GM19023 (cell line): ENCODE results near the gene ATP11A.
"Not testable (repeated sequence)": the region's sequence is repeated elsewhere in the genome, so short reads cannot be mapped to it uniquely, and the experiment has no call there.

ENCODE experiments used
- ATAC-seq: cut with Tn5 transposase; IDR thresholded peaks from one replicate; pipeline ENCODE4 v1.9.1; 2021; ENCODE audit warnings: mild to moderate bottlenecking, moderate library complexity; ENCODE audit not compliant: unreplicated experiment

The ATP11A gene

DNA sequence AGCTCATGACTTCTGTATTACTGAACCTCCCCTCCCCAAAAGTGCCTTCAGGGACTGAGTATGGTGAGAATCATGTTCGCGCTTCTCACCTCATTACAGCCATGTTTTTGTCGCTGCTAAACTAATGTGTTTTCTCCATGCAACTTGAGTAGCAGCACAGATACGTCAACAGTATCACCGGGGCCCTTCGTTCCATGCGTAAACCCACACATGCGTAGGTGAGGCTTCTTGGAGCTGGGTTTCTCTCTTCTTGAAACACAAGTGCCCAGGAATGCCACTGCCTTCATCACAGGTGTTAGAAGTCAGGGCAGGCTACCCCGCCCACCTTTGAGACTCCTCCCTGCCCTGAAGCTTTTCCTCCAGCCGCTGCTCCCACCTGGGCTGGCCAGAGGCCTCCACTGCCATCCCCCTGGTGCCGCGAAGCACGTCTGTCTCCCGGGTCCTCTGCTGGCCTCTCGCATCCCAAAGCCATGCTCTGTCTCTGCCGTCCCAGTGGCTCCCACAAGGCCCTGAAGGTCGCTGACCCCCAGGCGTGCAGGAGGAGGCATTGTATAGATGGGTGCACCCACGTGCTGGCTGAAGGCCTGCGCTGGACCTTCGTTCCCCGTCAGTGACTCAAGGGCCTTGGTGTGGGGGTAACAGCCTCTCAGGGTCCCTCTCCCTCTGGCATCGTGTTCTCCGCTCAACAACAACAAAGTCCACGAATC is 143.9 kb downstream of the ATP11A start:
- no peak for ATAC-seq

DNA sequence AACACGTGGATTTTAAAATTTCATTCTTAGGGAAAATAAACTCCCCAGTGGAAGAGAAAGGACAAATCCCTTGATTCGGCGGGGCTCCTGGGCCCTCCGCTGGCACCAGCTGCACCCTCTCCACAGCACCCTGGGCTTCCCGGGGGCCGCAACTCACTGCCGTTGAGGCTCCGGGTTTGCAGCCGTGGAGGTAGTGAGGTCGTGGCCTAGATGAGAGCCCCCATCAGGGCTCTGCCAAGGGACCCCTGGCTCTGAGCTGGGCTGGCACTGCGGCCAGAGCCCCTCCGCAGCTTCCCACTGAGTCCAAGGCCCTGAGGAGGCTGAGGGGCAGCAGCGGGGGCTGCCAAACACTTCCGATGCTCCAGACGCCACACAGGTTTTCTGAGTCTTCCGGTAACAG is 145.5 kb downstream of the ATP11A start:
- ATAC-seq, result no peak

DNA sequence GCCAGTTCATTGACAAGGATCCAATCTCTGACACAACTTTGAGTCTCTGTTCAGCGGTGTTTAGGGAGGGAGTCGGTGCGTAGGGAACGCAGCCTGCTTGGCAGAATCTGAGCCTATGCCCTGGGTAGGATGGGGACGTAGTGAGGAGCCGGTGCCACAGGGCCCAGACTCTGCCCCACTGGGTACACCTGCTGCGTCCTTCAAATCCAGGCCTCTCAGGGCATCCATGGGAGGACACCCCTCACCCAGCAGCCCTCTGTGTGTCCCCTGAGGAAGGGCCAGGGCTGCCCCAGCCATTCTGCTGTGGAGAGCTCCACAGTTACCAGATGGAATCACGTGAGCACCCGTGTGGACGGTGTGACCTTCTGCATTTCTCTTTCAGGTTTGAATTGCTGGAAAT is 146.0 kb downstream of the ATP11A start:
- ATAC-seq, result no peak

DNA sequence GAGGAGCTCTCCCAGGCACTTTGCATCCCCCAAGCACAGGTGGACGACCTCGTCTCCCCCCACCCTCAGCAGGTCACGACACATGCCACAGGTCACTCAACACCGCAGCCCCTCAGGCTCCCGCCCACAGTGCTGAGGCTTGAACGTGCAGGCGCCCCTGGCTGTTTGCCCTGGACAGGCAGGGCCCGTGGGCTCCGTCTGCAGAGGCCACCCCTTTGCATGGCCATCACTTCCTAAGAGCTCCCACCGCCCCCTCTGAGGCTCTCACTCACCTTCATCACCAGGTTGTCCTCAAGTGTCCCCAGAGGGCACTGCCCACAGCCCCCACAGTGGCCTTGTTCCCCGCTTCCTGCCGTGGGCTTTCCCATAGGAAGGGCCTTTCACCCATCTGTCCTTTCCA is 147.1 kb downstream of the ATP11A start:
- ATAC-seq, result no peak

DNA sequence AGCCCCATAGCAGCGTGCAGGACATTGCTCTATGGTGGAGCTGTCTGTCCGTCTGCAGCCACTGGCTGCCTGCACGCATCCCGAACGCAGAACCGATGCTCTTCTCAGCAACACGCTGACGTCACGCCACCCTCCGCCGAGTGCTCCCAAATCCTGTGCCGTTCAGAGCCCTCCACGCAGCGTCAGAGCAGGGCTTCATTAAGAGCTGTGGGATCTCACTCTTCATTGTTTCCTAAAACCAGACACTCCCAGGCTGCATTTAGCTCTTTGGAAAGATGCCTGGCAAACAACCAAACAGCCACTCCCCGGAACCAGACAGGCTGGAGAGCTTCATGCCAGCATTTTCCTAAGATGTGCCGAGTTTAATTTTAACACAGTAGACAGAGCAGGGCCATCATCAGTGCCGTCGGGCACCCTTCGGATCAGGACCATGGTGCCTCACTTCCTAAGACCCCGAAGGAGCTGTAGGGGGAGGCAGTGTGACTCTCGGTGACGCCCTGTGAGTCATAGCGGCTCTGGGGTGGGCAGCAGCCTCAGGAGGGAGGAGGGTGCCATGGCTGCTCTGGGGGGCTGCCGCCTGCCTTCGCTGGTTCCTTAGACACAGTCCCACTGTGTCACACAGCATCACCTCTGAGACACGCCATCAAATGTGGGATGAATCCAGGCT is 147.7 kb downstream of the ATP11A start:
- no peak for ATAC-seq

DNA sequence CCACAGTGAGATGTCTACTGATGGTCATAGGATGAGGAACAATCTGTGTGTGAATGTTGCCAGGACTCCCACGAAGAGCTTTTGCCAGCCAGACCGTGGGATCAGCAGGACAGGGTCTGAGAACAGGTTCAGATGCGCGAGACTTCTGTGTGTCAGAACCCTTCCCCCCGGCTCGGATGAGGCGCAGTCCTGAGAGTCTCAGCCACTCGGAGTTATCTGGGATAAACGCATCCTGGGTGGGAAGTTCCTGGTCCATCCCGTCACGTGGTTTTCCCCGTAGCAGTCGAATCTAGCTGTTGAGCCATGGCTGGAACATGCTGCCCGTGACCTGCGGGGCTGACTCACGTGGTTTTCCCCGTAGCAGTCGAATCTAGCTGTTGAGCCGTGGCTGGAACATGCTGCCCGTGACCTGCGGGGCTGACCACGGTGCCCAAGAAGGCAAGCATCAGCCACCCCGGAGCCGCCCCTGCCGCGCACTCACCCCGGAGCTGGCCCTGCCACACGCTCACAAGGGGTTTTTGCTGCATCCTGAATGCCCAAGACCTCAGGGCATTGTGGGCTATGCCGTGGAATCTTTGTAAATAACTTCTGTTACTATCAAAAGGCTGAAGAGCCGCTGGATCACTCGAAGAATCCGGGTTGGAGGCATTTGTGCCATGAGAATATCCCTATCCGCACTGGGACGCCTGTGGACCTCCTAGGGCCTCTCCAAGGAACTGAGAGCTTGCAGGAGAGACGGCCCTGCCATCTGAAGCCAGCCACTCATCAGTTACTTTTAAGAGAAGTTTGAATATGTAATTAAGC is 148.4 kb downstream of the ATP11A start:
- ATAC-seq, result no peak

DNA sequence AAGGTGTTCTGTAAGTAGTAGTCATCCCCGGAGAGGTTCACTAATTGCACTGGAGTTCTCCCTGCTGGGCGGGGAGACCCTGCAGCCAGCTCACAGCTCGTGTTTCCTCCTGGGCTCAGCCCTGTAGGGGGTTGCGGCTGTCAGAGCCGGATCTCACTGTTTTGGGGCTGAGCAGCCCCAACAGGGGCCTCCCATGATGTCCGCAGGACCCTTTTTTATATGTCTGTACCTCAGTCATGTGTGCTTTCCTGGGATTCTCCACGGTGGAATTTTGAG is 148.9 kb downstream of the ATP11A start:
- ATAC-seq, result no peak

DNA sequence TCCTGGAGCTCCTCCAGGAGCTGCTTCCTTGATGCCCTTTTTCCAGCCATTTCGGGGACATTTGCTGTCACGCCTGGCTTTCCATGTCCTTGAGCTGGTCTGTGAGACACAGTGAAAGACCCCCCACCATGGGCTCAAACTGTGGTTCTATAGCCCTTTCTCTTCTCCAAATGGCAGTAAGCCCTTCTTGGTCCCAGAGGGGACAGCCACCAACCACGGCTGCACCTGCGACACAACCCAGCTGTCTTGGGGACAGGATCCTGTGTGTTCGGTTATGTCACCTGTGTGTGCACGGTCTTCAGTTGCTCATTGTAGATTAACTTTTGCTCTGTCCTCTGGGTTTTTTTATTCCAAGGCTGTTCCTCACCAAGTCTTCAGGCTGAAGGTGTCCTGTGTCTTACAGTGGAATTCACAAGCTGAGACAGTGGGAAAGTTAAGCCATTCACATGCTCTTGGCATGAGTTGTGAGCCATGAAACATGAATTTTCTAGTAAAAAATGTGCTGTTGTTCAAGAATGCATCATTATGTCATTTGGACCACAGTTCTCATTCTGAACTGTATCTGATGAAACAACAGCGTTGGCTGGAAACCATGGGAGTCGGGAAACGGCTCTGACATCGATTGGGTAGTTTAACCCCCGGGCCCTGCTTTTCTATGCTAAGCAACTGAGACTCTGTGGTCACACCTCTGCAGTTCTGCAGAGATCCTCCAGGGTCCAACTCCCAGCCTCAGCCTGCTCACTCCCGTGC is 149.7 kb downstream of the ATP11A start:
- no peak for ATAC-seq

DNA sequence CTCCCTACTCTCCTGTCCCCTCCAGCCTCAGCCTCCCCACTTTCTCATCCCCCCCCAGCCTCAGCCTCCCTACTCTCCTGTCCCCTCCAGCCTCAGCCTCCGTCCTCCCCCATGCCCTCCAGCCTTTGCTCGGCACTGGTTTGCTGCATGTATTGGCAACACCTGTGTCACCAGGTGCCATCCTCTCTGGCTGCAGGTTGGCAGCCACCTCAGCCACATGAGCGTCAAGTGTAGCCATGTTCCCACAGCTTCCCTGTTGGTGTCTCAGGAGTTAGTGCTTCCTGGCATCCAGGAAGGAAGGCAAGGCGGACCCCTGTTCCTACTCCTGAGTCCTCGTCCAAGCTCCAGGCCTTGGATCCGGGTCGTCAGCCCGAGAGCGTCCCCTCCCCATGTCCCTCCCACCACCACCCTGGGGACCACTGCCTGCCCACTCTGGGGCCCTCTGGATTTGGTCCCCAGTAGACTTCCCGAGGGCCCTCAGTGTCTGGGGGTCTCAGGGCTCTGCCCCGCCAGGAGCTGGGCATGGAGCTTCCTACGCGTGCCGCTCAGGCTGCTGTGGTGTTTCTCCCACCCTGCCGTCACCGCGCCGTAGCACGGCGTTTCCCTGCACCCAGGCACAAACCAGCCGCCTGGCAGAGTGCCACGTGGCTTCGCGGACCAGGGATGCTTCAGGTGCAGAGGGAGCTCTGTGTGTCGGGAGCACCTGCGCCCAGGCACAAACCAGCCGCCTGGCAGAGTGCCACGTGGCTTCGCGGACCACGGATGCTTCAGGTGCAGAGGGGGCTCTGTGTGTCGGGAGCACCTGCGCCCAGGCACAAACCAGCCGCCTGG is 150.8 kb downstream of the ATP11A start:
- no peak for ATAC-seq

DNA sequence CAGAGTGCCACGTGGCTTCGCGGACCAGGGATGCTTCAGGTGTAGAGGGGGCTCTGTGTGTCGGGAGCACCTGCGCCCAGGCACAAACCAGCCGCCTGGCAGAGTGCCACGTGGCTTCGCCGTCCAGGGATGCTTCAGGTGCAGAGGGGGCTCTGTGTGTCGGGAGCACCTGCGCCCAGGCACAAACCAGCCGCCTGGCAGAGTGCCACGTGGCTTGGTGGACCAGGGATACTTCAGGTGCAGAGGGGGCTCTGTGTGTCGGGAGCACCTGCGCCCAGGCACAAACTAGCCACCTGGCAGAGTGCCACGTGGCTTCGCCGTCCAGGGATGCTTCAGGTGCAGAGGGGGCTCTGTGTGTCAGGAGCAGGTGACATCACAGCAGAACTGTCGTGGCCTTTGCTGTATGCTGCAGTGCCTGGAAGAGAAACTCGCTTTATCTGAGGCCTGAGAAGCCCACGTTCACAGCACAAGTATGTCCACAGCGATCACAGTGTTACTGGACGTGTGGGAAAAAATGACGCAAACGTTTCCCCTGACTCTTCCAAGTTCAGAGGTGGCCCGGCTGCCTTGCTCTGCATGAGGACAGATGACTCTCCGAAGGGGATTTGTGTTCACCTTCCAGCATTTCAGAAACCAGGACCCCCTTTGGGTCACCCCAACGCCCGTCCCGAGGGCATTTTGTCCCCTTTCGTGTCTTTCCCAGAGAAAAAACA is 151.6 kb downstream of the ATP11A start:
- ATAC-seq, result not testable (repeated sequence)

DNA sequence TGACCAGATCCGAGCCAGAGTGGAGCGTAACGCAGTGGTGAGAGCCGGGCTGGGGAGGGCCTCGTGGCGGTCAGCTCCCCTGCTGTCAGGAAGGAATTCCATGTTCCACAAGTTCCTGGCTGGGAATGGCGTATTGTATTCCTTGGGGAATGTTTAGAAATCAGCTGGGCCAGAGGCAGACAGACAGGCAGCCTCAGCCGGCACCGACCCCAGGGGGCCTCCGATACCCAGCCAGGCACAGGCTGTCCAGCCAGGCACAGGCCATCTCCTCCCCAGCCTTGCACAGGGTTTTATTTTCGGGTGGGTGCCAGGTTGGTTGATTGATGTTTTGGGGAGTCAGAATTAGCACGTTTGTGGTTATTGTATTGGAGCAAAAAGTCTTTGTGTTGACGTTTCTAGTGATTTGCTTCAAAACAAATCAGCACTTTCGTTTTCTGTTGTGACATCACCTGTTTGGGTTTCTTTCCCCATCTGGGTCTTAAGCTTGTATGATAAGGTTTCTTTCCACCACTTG is 152.6 kb downstream of the ATP11A start:
- no peak for ATAC-seq

DNA sequence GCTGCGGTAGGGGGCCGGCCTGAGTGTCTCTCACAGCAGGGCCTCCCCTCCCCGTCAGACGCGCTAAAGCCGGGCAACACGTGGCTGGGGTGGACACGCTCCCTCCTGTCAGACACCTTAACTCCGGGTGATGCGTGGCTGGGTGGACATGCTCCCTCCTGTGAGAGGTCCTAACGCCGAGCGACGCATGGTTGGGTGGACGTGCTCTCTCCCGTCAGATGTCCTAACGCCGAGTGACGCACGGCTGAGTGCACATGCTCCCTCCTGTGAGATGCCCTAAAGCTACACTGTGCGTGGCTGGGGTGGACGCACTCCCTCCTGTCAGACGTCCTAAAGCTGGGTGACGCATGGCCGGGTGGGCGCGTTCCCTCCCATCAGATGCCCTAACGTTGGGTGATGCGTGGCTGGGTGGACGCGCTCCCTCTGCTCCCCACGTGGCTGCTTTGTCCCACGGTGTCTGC is 153.1 kb downstream of the ATP11A start:
- ATAC-seq, result no peak

DNA sequence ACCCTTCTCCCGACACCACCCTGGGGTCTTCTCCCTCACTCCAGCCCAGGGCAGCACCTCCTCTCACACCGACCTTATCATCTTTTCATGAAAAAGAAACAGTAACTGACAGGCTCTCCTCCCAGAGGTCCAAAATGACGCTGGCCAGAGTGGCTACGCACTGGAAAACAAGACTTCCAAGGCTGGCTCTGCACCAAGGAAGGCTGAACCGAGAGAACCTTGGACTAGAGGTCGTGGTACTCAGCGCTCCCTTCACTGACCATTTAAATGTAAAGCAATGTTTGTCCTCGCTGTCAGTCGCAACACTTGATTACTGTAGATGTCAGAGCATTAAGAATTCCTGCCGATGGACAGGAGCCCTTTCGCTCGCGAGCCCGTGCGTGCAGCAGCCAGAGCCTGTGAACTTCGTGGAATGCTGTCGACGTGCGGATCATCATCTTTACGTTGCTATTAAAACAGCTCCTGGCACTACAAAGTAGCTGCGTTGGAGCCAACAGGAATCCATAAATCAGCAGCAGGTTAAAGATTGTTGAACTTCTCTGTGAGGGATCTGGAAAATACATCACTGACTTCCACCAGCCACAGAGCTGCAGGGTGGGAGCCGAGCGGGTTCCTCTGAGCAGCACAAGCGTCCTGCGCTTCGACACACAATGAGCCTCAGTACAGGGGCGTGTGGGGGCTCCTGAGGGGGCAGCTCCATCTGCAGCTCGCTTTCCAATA is 153.7 kb downstream of the ATP11A start:
- no peak for ATAC-seq

DNA sequence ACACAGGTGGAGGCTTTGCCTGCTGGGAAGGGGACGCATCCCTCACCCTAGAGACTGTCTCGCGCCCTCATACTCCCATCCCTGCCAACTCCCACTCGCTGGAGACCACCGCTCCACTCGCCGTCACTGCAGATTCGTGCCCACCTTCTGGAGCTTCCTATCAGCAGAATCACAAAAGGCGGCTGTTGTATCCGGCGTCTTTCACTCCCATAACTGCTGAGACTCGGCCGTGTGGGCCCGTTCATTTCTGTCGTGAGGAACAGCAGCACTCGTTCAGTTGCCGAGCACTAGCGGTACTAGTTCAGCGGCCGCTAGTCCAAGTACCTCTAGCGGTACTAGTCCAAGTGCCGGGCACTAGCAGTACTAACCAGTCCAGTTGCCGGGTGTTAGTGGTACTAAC is 154.6 kb downstream of the ATP11A start:
- no peak for ATAC-seq

DNA sequence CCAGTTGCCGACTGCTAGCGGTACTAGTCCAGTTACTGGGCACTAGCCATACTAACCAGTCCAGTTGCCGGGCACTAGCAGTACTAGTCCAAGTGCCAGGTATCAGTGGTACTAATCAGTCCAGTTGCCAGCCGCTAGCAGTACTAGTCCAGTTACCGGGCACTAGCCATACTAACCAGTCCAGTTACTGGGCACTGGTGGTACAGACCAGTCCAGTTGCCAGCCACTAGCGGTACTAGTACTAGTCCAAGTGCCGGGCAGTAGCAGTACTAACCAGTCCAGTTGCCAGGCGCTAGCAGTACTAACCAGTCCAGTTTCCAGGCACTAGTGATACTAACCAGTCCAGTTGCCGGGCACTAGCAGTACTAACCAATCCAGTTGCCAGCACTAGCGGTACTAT is 155.0 kb downstream of the ATP11A start:
- no peak for ATAC-seq

DNA sequence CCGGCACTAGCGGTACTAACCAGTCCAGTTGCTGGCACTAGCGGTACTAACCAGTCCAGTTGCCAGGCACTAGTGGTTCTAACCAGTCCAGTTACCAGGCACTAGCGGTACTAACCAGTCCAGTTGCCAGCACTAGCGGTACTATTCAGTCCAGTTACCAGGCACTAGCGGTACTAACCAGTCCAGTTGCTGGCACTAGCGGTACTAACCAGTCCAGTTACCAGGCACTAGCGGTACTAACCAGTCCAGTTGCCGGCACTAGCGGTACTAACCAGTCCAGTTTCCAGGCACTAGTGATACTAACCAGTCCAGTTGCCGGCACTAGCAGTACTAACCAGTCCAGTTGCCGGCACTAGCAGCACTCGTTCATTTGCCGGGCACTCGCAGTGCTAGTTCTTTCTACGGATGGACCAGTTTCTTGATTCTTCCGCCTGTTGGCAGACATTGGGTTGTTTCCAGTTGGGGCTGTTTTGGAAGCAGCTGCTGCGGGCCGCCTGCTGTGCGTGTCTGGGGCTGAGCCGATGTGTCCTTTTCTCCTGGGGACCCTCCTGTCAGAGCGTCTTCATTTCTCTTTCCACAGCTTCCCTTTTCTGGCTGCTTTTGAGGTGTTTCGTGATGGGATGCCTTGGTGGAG is 155.8 kb downstream of the ATP11A start:
- ATAC-seq, result no peak

DNA sequence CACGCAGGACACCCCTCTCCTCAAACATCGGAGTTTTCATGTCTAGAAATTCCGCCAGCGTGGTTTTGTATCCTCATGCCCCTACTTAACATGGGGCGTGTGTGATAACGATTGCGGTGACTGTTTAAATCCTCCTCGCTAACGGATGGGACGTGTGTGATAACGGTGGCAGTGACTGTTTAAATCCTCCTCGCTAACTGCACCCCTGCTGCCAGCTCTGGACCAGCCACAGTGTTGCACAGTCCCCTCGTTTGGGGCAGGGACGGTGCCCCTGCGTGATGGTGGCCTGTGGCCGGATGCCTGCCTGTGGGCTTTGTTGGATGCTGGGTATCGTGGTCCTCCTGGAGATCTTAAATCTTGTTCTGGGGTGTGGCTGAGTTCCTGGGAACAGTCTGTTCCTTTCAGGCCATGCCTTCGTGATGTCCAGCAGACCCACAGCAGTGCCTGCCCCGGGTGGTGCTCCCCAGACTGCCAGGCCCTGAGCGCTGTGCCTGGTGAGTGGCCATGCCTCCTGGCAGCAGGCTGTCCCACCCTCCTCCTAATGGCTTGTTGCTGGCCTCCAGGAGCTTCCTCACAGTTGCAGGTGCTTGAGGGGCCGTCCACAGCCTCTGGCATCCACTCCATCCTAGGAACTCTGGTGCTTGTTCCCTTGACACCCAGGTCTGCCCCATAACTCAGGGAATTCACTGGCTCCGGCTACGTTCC is 156.7 kb downstream of the ATP11A start:
- ATAC-seq, result no peak

DNA sequence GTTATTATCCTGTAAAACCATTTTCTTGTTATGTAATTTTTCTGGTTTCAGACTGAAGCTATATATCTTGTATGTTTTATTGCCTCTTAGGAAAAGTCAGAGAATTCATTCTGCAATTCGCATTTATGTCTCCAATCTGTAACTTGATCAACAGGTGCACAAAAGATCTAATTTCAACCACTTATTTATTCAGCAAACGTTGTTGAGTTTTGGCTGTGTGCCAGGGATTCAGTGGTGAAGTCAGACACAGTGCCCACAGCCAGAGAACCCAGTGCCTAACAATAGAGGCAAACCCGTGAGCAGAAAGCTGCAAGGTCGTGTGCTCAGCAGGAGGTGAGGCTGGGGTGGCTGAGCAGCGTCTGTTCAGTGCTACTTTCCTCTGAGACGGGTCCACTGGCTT is 159.7 kb downstream of the ATP11A start:
- ATAC-seq, result no peak
